Activated naive CD4-positive, alpha-beta T cell treated with anti-CD3 and anti-CD28 coated beads, Interleukin-2, amount 50 U/mL, for 72 hours (primary cell): Measurements from ENCODE around the gene GDF7. TPM values are rescaled to one million over a fixed set of nuclear protein-coding genes. Genes with fewer than 3 reads are reported as not detected.

Experiments used
- ATAC-seq, 2 donors: fragments of 150-1000 bp; cut with Tn5 transposase; 2 replicates each; pipeline ENCODE4 v1.10.0; 2021; ENCODE audit warnings: mild to moderate bottlenecking in 2 of 2, moderate library complexity in 2 of 2
- DNase-seq, 2 donors: peaks; one replicate each; pipeline ENCODE4 v3.0.0; 2021 to 2022; ENCODE audit warnings: low spot score in 2 of 2
- H3K27ac Mint-ChIP-seq, 2 donors: one replicate each; pipeline ENCODE4 v1.8.0; 2022; ENCODE audit warnings: mild to moderate bottlenecking in 2 of 2, mixed read lengths in 2 of 2
- H3K36me3 Mint-ChIP-seq, 2 donors: one replicate each; pipeline ENCODE4 v1.8.0; 2022; ENCODE audit warnings: mixed read lengths in 2 of 2
- H3K9me3 Mint-ChIP-seq, 2 donors: one replicate each; pipeline ENCODE4 v1.8.0; 2022; ENCODE audit warnings: mixed read lengths in 2 of 2
- total RNA-seq, 2 donors: library from RNA; stranded (reverse); gene quantifications; one replicate each; pipeline ENCODE4 v1.2.3, GENCODE V29; 2022

Gene GDF7
- total RNA-seq, 2 donors from 2014 or later: 0.07 TPM; not detected in 1

GRCh38 chr2:20625491-20626391 lies 41.2 kb upstream of the GDF7 start:
- no peak for DNase-seq
- ATAC-seq: no peak
- Mint-ChIP-seq H3K27ac (peak overlapping the region in 1 of 2 donors; percentile 60), H3K9me3 (no peaks in the 10 kb centered on the region), H3K36me3 (no peaks in the 10 kb centered on the region)

GRCh38 chr2:20626392-20626697 lies 40.6 kb upstream of the GDF7 start:
- Mint-ChIP-seq H3K27ac (no peak overlapping the region), H3K36me3 (no peaks in the 10 kb centered on the region), H3K9me3 (no peaks in the 10 kb centered on the region)
- DNase-seq (no peak), ATAC-seq (no peak)

DNA sequence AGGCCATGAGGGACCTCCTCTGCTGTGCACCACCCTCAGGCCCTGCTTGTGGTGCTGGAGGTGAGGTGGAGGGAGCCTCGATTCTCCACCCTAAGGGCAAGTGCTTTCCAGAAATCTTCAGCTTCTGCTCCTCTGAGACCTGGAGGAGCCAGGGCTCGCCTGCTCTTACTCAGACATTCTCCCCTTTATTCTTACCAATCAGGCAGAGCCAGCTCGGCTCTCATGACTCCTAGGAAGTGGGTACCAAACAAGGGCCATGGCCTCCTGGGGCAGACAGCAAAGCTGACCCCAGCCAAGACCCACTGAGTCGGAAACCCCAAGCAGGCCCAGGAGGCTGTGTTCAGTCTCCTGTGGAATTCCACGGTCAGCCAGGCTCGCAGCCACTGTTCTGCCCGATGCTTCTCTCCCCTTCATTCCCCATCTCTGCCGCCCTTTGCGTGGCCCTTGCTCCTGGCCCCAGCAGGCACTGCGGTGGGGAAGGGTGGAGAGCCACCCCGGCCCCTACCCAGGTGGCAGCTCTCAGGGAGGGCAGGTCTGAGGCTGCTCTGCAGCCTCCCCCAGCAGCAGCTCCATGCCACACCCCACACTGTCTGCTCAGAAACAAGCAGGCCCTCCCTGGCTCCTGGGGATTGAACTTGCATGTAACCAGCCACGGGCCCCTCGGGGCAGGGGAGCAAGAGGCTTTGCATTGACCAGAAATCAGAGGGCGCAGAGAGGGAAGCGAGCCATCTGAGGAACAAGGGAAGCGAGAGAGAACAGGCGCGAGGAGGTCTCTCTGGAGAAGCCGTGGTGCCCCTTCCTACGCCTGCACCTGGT lies 40.0 kb upstream of the GDF7 start:
- Mint-ChIP-seq H3K36me3 (no peaks in the 10 kb centered on the region), H3K27ac (peak overlapping the region in 1 of 2 donors; percentile 14), H3K9me3 (no peaks in the 10 kb centered on the region)
- no peak for DNase-seq
- no peak for ATAC-seq

GRCh38 chr2:20627712-20628380 lies 39.1 kb upstream of the GDF7 start:
- DNase-seq: no peak
- Mint-ChIP-seq H3K9me3 (no peaks in the 10 kb centered on the region), H3K27ac (no peak overlapping the region), H3K36me3 (no peaks in the 10 kb centered on the region)
- ATAC-seq: no peak

GRCh38 chr2:20629181-20629580 lies 37.8 kb upstream of the GDF7 start:
- ATAC-seq: no peak
- no peak for DNase-seq
- Mint-ChIP-seq H3K36me3 (no peaks in the 10 kb centered on the region), H3K9me3 (no peaks in the 10 kb centered on the region), H3K27ac (no peak overlapping the region)

GRCh38 chr2:20629581-20630171 lies 37.3 kb upstream of the GDF7 start:
- no peak overlapping the region for H3K27ac Mint-ChIP-seq
- ATAC-seq (no peak), DNase-seq (no peak)
- H3K36me3 Mint-ChIP-seq: no peaks in the 10 kb centered on the region
- H3K9me3 Mint-ChIP-seq: no peaks in the 10 kb centered on the region

GRCh38 chr2:20630967-20631366 lies 36.0 kb upstream of the GDF7 start:
- Mint-ChIP-seq H3K36me3 (peaks cover 0 to 5% of the 10 kb centered on the region in 2 donors), H3K27ac (no peak overlapping the region), H3K9me3 (no peaks in the 10 kb centered on the region)
- DNase-seq: no peak
- ATAC-seq: no peak

GRCh38 chr2:20631617-20632307 lies 35.2 kb upstream of the GDF7 start:
- no peak for ATAC-seq
- no peaks in the 10 kb centered on the region for H3K9me3 Mint-ChIP-seq
- H3K36me3 Mint-ChIP-seq: peaks cover 0 to 5% of the 10 kb centered on the region in 2 donors
- H3K27ac Mint-ChIP-seq: peak overlapping the region in 1 of 2 donors; percentile 72
- DNase-seq: no peak

DNA sequence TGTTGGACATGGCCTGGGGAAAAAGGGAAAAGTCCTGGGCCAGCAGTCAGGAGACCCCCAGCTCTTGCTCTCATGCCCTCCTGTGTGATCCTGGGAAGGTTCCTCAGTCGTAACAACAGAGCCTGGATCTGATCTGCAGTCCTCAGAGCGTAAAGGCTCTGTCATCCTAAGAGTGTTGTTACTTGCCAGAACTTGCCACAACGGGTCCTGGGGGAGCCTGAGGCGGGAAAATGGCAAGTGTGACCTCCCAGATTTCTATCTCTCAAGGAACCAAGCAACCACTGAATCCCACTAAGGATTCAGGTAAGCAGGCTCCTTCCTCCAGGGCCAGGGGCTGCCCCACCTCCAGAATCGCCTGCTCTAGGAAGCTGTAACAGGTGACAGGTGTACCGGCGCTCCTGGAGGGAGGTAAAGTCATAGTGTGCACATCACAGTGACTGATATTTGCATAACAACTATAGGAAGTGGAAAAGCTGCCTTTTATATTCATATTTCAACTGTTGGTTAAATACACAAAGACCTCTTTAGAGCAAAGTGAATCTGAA lies 34.4 kb upstream of the GDF7 start:
- Mint-ChIP-seq H3K27ac (no peak overlapping the region), H3K9me3 (no peaks in the 10 kb centered on the region)
- ATAC-seq: no peak

GRCh38 chr2:20633001-20633400 lies 33.9 kb upstream of the GDF7 start:
- Mint-ChIP-seq H3K9me3 (no peaks in the 10 kb centered on the region), H3K27ac (no peak overlapping the region), H3K36me3 (peaks cover 0 to 5% of the 10 kb centered on the region in 2 donors)
- ATAC-seq (no peak), DNase-seq (no peak)

More for the DNA sequence above, 34.4 kb upstream of the GDF7 start:
- H3K36me3 Mint-ChIP-seq: peaks cover 0 to 5% of the 10 kb centered on the region in 2 donors
- DNase-seq: no peak

- peak overlapping the region in 1 of 2 donors; percentile 65 for H3K27ac Mint-ChIP-seq
- peaks cover 0 to 5% of the 10 kb centered on the region in 2 donors for H3K36me3 Mint-ChIP-seq
- no peak for ATAC-seq
- H3K9me3 Mint-ChIP-seq: no peaks in the 10 kb centered on the region
- no peak for DNase-seq
Observed at GRCh38 chr2:20633794-20634506, 33.0 kb upstream of the GDF7 start.

- Mint-ChIP-seq H3K9me3 (no peaks in the 10 kb centered on the region), H3K36me3 (peaks cover 0 to 5% of the 10 kb centered on the region in 2 donors), H3K27ac (no peak overlapping the region)
- DNase-seq: no peak
- no peak for ATAC-seq
Observed at GRCh38 chr2:20634507-20635112, 32.3 kb upstream of the GDF7 start.

GRCh38 chr2:20635113-20635510 lies 31.8 kb upstream of the GDF7 start:
- DNase-seq (no peak), ATAC-seq (no peak)
- no peak overlapping the region for H3K27ac Mint-ChIP-seq
- H3K9me3 Mint-ChIP-seq: no peaks in the 10 kb centered on the region
- peaks cover 0 to 5% of the 10 kb centered on the region in 2 donors for H3K36me3 Mint-ChIP-seq

DNA sequence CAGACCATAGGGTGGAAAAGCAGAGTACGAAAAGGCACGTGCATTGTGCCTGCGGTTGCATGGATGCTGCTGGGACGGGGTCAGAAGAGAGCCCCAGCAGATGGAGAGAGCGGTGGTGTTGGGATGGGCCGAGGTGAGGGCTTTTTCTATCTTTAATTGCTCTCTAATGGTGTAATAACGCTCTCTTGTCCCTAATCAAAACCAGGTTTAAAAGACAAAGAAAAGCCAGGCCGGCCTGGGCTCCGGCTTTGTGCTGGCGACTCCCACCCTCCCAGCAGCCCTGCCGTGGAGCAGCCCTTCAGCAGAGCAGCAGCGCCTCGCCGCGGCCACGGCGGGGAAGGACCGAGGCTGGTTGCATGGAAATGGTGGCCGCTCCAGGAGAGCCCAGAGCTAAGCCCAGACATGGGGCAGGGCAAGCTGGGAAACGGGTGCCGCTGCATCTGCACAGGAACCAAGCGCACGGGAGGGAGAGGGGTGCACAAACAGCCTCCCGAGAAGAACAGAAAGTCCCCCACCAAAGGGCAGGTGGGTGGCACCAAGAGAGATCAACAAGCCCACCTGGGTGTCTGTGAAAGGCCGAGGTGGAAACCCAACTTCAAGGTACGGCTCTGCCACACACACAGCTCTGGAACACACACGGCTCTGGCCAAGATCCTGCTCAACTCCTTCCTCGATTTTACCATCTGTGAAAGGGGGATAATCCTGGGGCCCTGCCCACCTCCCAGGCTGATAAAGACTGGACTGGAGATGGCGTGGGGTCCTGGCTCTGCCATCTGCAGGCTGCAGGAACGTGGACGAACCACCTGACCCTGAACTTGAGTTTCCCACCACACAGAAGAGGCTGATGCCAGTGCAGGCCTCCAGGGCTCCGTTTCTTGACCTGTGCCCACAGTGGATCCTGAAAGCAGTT lies 31.0 kb upstream of the GDF7 start:
- H3K9me3 Mint-ChIP-seq: no peaks in the 10 kb centered on the region
- H3K27ac Mint-ChIP-seq: no peak overlapping the region
- H3K36me3 Mint-ChIP-seq: peaks cover 0 to 5% of the 10 kb centered on the region in 2 donors
- DNase-seq (peak in 1 of 2 donors; percentile 77), ATAC-seq (peak; percentile 75 to 92)
